Medulla oblongata (tissue), 1 donor: ENCODE measurements around the gene RPL15.
"Not testable (repeated sequence)": the region's sequence is repeated elsewhere in the genome, so short reads cannot be mapped to it uniquely, and the experiment has no call there.

Experiments used
- DNase-seq: peaks from one replicate; pipeline ENCODE4 v3.0.0-alpha.2; 2015; ENCODE audit errors: extremely low spot score

RPL15 gene

DNA sequence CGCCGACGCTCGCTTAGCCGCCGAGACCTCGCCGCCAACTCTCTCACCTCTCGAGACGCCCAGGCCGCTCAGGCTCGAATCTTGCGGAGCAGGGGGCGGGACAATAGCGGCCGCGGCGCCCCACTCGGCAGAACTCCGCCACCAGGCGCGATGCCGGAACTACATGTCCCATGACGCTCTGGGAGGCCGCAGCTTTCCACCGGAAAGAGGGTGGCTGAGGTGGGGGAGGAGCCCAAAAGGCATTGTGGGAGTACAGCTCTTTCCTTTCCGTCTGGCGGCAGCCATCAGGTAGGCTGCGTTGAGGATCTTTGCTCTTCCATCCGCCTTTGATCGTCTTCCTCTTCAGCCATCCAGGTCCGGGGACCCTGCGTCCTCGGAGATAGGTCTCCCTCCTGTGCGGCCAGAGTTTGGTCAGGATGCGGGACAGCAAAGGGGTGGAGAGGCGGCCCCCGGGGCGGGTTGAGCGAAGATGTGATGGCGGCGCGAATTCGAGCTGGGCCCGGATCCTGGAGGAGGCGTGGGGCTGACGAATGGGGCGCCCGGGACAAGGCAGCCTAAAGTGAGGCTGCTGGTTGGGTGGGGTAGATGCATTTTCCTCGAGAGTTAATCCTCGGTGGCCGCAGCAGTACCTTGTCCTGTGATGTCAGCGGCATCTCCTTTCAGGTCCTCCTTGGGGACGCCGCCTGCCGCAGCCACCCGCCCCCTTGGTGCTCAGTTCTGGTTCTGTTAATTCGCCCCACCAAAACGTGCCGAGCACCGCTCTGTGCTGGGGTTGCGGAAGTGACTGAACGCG, at the start of gene RPL15, which contains the start of gene NKIRAS1:
TSS of gene RPL15 (plus strand) at position 247 of the 793 bp plus-strand sequence. CDS start 728 bp downstream, outside the sequence.
TSS of gene NKIRAS1 (minus strand) at position 105 of the 793 bp plus-strand sequence. CDS start 6,086 bp downstream, outside the sequence.
- DNase-seq: peak; percentile 98

DNA sequence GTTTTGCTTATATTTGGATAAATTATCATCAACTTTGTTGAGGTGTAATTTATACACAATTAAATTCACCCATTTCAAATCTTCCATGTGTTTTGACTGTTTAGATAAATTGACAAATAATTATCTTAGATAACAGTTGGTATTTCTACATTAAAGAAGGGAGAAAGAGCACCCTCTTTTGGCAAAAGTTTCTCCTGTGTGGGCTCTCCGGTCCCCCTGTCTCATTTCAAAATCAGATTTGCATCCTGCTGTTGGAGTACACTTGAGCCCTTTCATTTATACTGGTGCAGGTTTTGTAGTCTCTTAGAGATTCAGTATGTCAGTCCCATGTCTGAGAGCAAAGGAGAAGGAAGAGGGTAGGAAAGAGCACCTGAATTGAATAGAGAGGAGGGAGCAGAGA, 49.5 kb upstream of the RPL15 start:
- peak; percentile 17 for DNase-seq

DNA sequence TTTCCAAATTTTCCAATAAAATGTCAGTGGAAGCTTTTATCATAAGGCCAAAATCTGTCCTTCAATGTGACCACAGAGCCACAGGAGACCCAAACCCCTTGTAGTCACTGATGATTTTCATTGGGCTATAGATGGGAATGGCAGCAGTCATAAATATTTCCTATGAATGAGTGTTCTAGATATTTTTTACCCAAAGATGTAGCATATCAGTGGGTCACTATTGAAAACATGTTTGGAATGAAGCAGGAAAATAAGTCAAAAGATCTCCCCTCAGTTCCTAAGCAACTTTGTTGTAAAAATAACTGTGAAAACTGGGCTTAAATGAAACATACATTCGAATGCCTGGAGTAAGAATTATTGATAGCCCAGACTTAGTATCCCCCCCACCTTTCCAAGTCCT, 49.1 kb upstream of the RPL15 start:
- no peak for DNase-seq

DNA sequence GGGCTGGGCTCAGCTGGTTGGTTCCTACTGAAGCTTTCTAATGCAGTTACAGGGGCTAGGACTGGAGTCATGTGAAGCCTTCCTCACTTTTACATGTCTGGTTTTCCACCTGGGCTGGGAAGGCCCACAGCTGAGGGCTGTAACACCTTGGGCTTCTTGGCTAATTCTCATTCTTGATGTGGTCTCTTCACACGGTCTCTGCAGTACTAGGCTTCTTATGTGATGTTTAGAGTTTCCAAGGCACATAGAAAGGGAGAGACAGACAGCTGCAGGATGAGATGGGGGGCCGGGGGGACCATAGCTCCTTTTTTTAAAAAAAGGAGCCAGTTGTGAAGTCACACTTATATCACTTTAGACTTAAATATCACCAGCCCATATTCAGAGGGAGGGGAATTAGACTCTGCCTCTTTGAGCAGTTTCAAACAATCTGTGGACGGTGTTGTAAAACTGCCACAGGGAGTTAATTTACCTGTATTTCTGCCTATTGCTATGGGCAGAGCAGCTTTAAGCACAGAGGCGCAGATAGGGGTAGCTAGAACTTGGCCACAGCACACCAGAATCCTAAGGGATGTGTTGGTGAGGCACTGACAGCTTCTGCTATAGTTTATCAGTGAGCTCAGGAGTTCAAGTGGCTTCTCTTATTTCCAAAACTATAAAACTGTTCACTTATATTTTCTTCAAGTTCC, 46.8 kb upstream of the RPL15 start:
- no peak for DNase-seq

DNA sequence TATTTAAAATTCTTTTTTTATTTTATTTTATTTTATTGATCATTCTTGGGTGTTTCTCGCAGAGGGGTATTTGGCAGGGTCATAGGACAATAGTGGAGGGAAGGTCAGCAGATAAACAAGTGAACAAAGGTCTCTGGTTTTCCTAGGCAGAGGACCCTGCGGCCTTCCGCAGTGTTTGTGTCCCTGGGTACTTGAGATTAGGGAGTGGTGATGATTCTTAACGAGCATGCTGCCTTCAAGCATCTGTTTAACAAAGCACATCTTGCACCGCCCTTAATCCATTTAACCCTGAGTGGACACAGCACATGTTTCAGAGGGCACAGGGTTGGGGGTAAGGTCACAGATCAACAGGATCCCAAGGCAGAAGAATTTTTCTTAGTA, 46.3 kb upstream of the RPL15 start:
- DNase-seq: not testable (repeated sequence)

DNA sequence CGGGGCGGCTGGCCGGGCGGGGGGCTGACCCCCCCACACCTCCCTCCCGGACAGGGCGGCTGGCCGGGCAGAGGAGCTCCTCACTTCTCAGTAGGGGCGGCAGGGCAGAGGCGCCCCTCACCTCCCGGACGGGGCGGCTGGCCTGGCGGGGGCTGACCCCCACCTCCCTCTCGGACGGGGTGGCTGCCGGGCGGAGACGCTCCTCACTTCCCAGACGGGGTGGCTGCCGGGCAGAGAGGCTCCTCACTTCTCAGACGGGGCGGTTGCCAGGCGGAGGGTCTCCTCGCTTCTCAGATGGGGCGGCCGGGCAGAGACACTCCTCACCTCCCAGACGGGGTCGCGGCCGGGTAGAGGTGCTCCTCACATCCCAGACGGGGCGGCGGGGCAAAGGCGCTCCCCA, 45.6 kb upstream of the RPL15 start:
- DNase-seq: not testable (repeated sequence)

DNA sequence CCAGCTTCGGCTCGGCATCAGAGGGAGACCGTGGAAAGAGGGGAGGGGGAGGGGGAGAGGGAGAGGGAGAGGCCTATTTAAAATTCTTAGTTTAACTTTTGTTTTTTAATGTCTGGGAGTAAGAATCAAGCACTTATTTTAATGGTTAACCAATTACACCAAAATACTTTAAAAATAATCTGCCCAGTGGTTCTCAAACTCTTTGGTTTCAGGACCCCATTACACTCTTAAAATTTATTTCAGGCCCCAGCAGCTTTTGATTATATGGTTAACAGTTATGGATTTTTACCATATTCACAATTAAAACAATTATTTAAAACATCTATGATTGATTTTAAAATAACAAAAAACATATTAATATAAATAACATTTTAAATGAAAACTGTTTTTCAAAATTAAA, 44.6 kb upstream of the RPL15 start:
- no peak for DNase-seq

DNA sequence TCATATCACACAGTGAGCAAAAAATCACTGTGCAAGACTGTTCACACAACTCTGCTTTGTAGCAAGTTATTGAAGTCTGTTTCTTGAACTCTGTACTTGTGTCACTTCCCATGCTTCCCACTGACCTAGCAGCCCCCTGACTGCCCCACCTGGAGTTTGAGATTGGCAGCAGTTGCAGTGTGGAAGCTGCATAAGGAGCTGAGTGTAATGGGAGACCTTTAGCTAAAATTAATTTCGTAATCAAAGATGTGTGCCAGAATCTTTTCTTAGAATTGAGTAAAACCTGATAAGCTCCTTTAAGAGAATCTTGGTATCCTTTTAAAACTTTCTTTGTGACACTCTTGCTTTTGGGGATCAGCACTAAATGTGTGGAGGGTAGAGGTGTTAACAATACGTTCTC, 43.0 kb upstream of the RPL15 start:
- DNase-seq: no peak

DNA sequence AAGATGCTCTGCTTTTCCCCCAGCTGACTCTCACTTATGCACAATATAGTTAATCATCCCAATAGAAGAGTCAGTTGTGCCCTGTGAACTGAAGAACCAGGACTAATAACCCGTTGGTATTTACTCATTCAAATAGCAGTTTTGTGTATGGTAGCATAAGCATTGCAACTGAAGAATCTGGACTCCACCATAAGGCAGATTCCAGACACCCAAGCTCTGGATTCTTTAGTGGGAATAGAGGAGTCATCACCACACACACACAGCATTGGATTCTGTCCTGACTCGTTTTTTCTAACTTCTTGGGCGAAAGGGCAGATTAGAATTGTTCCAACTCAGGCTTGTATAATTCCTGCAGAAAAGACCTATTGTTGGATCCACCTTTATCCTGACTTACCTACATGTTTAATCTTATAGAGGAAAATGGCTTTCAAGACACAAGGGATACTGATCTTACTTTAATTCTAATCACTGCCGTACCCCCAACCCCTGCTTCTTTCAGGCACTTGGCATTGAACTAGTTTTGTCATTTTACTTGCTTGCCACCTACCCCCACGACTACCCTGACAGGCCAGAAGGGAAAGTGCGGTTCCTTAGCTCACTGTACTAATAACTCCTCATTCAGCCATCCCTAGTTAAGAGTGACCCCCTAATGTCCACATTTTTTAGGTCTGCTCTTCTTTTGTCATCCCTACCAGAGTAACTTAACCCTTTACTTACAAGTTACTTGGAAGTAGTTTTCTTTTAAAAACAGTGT, 42.4 kb upstream of the RPL15 start:
- DNase-seq: no peak

DNA sequence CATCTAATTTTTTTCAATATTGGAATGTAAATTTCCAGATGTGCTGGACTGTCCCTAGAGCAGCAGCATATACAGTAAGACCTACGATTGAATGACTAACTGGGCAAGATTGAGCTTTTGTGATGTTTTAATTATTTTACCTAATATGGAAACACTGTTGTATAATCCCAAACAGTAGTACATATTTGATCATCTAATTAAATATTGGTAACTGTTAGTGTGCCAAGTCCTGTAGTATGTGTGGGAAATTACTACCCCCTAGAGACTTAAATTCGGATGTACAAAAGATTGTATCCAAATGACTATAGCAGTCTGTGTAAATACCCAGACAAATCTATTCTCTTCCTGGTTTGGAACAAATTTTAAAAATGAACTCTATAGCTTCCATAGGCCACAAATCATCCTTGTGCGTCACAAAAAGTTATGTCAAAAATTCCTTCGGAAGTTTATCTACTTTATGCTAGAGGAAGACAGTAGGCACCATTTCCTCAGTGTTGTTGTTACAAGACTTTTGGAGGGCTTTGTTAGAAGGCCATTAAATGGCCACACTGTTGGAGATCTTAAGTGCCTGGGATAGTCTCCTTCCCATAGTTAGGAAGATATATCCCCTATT, 41.7 kb upstream of the RPL15 start:
- DNase-seq: no peak

DNA sequence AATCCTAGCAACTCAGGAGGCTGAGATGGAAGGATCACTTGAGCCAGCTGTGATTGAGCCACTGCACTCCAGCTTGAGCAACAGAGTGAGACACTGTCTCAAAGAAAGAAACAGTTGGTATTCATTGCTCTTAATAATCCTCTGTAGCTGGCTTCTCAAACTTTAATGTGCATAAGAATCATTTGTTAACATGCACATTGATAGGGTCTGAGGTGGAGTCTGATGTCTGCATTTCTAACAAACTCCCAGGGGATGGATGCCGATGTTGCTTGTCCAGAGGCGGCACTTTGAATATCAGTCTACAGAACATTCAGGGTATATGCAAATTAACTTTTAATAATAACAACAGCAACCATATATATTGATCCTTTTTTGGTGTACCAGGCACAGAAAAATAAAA, 40.0 kb upstream of the RPL15 start:
- DNase-seq: no peak

DNA sequence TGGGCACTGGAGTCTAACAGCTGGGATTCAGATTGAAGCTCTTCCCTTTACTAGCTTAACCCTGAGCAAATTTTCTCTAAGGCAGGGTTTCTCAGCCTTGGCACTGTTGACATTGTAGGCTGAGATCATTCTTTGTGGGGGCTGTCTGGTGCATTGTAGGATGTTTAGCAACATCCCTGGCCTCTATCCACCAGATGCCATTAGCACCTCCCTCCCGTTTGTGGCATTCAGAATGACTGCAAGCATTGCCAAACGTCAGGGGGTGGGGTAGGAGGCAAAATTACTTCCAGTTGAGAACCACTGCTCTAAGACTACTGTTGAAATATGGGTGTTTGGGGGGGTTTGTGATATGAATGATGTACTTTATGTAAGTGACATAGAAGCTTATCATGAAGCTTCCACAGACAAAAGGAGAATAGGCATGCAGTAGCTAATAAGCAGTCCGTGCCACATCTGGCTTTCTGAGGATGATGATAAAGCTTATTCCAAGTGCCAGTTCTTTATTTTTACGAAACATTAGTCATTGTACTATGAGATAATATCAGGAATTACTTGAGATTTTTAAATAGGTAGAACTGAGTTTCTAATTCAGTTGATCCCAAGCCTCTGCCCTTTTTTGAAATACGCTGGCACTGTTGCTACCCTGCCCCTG, 39.5 kb upstream of the RPL15 start:
- peak; percentile 33 for DNase-seq

DNA sequence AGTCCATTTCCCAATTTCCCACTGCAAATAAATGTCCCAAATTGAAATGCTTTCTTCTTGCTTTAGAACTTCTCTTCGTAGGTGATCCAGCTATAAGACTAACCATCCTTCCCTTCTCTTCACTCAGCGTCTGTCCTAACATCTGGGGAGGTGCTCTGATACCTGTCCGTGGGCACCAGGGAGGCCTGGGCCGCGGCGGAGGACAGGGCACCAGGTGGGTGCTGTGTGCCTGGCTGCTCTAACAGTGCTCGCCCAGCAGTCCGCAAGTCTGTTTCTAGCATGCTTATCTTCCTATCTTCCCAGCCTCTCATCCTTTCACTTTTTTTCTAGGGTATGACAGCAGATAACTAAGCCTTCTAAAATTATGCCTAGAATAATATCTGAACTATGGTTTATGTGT, 37.4 kb upstream of the RPL15 start:
- no peak for DNase-seq

DNA sequence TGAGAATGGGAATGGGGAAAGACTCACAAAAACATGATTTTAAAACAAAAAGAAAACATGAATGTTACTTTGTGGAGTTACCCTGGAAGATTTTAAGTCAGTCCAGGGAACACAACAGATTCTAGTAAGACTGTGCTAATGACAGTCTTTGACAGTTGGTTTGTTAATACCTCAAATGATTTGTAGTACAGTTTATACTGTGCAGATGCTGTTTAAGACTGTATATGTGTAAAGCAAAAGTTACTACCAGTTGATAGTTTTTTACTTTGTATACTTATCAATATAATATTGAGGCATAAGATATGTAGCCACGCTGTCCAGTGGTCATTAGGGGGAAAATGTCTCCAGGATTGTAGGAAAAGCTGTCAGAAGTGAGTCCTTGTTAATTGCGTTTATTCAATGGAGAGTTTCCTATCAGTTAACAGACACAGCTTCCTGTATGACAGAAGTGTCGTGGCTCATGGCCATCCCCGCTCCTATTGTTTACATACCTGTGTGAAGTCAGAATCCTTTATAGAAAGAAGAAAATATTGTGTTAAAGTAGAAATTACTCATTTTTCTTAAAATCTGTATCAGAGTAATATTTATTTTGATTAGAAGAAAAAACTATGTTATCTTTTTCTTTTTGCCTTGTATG, 36.1 kb upstream of the RPL15 start:
- no peak for DNase-seq

DNA sequence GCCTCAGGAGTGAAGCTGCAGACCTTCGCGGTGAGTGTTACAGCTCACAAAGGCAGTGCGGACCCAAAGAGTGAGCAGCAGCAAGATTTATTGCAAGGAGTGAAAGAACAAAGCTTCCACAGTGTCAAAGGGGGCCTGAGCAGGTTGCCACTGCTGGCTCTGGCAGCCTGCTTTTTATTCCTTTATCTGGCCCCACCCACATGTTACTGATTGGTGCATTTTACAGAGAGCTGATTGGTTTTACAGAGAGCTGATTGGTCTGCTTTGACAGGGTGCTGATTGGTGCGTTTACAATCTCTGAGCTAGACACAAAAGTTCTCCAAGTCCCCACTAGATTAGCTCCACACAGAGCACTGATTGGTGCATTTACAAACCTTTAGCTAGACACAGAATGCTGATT, 34.9 kb upstream of the RPL15 start:
- DNase-seq: not testable (repeated sequence)

DNA sequence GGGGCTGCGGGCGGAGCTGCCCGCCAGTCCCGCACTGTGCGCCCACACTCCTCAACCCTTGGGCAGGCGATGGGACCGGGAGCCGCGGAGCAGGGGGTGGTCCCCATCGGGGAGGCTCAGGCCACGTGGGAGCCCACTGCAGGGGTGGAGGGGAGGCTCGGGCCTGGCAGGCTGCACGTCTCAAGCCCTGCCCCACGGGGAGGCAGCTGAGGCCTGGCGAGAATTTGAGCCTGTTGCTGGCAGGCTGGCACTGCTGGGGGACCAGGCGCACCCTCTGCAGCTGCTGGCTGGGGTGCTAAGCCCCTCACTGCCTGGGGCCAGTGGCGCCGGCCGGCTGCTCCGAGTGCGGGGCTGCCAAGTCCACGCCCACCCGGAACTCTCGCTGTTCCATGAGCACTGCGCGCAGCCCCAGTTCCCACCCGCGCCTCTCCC, 34.4 kb upstream of the RPL15 start:
- no peak for DNase-seq

DNA sequence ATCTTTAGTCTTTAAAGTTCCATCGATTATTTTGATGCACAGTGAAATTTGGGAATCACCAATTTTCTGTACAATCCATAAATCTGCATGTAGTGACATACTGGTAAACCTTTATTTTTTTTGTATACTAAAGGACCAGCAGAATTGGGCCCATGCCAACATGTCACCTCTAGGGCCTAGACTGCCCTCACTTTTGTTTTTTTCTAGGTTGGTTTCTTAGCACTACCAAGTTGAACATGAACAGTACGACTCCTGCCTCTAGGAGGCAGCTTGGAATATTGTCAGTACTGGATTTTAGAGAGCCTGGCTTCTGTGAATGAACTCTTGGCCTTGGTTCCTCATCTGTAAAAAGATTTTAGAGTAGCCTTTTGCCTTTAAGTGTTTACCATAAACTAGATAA, 32.5 kb upstream of the RPL15 start:
- DNase-seq: no peak

DNA sequence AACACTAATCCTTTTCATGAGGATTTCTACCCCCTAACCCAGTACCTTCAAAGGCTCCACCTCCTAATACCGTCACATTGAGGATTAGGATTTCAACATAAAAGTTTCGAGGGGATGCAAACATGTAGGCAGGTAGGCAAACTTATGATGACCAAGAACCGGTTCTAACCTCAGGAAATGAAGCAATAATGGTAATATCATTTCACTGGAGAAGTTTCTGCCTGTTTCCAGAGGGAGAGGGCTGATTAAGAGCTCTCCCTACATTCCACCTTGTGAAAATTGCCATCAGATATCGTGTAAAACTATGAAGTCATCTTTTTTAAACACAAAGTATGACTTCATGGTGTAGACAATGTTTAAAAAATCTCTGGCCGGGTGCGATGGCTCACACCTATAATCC, 31.7 kb upstream of the RPL15 start:
- DNase-seq: no peak

DNA sequence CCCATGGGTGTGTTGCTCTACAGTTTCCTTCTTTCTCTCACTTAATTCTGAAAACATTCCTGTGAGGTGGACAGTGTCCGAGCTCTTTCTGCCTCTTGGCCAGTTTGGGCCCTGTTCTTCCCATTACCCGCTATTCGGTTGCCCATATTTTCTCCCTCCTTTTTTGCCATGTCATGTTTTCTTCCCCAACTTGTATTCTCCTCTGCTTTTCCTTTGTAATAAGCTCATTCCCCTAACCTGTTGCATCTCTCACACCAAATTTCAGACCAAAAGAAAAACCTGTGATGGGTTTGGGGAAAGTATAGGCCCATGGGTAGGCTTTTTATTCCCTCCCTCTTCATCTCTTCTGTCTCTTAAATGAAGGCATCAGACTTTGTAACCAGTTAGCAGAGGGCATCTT, 30.6 kb upstream of the RPL15 start:
- DNase-seq: no peak

DNA sequence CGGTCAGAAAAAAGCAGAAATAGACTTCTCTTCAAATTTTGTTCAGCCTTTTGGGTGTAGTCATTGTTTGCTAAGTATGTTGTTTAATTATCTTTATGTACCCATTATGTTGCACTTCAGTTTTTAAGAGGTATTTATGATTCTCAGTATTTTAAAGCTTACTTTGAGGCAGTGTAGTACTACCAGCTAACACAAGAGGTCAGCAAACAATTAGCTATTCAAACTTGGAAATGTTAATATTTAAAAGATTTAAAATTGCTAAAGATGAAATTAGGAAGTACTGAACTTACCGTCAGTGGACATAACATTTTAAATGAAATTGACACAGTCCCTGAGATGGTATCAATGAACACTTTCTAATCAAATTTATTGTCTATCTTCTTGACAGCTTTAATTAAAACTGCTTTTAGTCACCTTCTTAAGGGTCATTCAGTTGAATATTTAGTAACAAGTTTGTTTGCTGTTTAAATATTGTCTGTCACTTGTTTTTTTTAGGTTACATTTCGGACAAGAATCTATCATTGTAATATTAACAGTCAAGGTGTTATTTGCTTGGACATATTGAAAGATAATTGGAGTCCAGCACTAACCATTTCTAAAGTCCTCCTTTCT, 28.2 kb upstream of the RPL15 start:
- DNase-seq: peak; percentile 66

DNA sequence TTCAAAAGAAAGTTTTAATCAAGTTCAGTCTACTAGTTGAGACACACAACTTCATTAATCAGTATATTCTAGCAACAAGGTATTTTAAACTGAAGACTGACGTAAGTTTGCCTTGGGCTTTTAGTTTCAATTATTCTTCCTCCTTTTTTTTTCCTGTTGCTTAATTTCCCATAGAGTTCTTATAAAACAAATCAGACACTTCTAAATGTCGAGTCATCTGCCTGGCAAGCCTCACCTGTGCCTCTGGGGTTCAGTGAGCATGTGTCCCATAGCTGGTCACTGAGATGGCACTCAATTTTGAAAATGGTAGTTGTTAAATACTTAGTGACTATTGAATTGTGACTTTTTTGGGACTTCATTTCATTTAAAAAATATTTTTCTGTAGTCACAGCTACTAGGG, 27.5 kb upstream of the RPL15 start:
- peak; percentile 29 for DNase-seq
